ENCODE results near the gene KLHDC7B.
A peak's percentile ranks its signal among the peaks of the same experiment; 100 is the strongest.
"Not testable (repeated sequence)": the region's sequence is repeated elsewhere in the genome, so short reads cannot be mapped to it uniquely, and the experiment has no call there.

KLHDC7B gene

DNA sequence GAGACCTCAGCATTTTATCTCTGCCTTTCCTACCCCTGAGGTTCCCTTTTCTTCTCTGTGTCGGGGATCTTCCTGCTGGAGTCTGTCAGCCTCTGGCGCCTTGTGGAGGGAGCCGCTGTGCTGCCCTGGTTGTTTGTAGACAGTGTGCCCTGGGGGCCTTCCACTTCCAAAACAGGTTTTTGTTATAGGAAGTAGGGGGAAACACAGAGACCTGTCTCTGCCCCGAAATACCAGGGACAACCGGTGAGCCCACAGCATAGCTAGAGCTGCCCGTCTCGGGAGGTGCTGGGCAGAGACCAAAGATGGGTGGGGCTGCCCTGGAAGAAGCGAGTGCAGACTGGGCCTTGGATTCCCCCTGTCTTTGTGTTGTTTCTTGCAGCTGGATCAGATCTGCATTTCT, 29.6 kb upstream of the KLHDC7B start:
- no peak for DNase-seq (ENCODE audit: low read depth)

DNA sequence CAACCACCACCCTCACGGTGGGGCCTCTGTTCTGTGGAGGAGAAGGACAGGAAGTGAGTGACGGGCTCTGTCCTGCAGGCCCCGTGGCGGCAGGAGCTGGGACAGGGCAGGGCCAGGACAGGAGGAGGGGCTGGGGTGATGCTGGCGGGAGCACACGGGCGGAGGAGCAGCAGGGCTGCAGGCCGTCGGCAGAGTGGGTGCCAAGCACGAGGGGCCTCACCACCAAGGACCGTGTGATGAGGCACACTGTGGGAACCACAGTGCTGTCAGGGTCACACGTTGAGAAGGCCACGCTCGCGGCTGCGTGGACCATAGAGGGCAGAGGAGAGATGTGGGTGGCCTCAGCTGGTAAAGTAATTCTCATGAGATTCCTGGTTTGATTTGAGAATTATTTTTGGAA, 28.8 kb upstream of the KLHDC7B start:
- DNase-seq (ENCODE audit: low read depth), result no peak
- H3K4me3 ChIP-seq (ENCODE audit: low read depth, low read length), result no peak overlapping the region

More for the DNA sequence above, 29.6 kb upstream of the KLHDC7B start:
- no peak overlapping the region for H3K4me3 ChIP-seq (ENCODE audit: low read depth, low read length)

DNA sequence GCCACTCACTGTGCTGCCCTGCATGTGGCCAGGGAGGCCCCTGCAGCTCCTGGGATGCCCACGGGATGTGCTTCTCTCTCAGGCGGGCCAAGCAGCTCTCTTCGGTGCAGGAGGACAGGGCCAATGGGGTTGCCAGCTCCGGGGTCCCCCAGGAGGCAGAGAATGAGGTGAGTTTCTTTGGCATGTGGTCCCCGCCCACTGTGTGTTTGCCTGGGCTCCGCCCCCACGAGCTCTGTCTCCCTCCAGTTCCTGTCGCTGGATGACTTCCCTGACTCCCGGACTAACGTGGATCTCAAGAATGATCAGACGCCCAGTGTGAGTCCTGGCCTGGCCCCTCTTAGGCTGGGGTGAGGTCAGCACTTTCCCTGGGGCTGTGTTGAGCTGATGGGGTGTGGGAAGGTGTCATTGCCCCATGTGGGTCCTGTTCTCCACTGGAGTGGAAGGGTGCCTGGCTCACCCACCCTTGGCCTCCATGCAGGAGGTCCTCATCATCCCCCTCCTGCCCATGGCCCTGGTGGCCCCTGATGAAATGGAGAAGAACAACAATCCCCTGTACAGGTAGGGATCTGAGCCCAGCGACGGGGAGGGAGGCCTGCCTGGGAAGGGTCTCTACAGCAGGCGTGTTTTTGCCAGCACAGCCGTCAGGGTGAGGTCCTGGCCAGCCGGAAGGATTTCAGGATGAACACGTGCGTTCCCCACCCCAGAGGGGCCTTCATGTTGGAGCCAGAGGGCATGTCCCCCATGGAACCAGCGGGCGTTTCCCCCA, 28.0 kb upstream of the KLHDC7B start:
- no peak for DNase-seq (ENCODE audit: low read depth)
- no peak overlapping the region for H3K4me3 ChIP-seq (ENCODE audit: low read depth, low read length)

DNA sequence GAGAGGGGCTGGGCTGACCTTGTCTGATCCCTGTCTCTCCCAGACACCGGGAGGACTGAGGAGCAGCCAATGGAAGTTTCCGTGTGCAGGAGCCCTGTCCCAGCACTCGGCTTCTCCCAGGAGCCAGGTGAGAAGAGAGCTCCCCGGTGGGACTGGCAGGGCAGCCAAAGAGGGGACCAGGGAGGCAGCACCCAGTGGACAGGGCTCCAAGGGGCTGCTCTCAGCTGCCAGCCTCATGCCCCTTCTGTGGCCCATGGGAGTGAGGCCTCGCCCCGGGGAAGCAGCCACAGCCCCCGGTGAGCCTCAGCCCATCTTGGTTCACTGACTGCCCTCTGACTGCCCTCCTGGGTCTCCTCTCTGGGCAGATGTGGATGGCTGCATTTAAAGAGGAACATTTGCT, 27.1 kb upstream of the KLHDC7B start:
- no peak overlapping the region for H3K4me3 ChIP-seq (ENCODE audit: low read depth, low read length)

DNA sequence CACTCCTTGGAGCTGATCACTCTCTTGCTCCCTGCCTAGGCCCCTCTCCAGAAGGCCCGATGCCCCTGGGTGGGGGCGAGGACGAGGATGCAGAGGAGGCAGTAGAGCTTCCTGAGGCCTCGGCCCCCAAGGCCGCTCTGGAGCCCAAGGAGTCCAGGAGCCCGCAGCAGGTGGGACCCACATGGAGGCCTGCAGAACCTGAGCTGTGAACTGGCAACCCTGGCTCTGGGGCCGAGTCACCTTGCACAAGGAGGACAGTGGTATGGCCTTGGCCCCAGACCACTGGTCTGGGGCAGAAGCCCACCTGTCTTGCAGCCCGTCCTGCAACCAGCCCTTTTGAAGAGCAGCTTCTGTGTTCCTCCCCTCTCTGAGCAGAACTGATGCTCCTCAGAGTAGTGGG, 26.5 kb upstream of the KLHDC7B start:
- no peak for DNase-seq (ENCODE audit: low read depth)
- no peak overlapping the region for H3K4me3 ChIP-seq (ENCODE audit: low read depth, low read length)

More for the DNA sequence above, 27.1 kb upstream of the KLHDC7B start:
- no peak for DNase-seq (ENCODE audit: low read depth)

DNA sequence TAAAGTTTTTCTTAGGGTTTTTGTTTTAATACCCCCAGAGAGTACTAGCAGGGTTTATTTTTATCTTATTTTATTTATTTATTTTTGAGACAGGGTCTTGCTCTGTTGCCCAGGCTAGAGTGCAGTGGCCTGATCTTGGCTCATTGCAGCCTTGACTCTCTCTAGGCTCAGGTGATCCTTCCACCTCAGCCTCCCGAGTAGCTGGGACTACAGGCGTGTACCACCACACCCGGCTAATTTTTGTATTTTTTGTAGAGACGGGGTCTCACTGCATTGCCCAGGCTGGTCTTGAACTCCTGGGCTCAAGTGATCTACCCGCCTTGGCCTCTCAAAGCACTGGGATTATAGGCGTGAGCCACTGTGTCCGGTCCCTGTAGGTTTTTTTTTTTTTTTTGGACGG, 25.5 kb upstream of the KLHDC7B start:
- DNase-seq (ENCODE audit: low read depth); H3K4me3 ChIP-seq (ENCODE audit: low read depth, low read length): not testable (repeated sequence)

DNA sequence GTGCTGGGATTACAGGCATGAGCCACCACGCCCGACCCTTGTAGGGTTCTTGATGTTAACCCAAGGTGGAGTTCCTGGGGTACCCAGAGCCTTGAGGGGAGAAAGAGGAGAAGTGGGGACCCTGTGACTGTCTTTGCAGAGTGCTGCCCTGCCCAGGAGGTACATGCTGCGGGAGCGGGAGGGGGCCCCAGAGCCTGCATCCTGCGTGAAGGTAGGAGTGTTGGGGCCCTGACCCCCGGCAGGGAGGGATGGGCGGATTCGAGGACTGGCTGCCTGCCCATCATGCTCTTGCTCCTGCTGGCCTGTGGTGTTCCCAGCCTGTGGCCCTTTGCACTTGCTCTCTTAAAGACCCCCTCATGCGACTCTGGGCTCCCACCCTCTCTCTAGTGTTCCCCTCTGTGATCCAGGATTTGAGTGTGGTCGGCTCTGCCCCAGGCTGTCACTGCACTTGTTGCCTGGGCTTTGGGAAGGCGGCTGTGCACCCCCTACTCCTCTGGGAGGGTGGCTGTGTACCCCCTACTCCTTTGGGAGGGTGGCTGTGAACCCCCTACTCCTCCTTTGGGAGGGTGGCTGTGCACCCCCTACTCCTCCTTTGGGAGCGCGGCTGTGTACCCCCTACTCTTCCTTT, 24.8 kb upstream of the KLHDC7B start:
- no peak for DNase-seq (ENCODE audit: low read depth)

DNA sequence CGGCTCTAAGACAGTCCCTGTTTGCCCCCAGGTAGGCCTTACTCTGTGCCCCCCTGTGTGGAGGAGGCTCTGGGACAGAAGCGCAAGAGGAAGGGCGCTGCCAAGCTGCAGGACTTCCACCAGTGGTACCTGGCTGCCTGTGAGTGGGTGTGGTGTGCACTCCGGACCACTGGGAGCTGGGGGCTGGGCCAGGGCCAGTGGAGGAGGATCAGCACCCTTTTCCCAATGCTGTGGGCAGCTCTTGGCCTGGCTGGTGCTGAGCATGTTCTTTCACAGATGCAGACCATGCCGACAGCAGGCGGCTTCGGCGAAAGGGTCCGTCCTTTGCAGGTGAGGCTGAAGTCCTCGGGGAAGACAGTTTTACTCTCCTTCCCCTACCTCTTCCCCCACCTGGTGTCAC, 24.0 kb upstream of the KLHDC7B start:
- DNase-seq (ENCODE audit: low read depth), result no peak

More for the DNA sequence above, 24.8 kb upstream of the KLHDC7B start:
- no peak overlapping the region for H3K4me3 ChIP-seq (ENCODE audit: low read depth, low read length)

DNA sequence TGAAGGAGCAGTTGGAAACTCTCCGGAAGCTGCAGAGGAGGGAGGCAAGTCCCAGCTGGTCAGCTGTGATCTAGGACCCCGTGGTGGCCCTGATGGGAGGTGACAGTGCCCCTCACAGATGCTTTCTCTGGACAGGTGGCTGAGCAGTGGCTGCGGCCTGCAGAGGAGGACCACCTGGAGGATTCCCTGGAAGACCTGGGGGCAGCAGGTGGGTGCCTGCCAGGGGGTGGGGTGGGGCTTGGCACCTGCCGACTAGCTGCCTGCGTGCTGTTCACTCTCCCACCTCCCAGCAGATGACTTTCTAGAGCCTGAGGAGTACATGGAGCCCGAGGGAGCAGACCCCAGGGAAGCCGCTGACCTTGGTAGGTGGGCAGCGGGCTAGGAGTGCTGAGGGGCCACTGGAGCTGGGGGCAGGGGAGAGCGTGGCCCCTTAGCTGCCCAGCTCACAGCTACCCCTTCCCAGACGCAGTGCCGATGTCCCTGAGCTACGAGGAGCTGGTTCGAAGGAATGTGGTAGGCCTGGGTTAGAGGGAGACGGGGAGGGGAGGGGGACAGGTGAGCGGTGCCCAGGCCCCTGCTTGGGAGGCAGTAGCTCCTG, 23.4 kb upstream of the KLHDC7B start:
- DNase-seq (ENCODE audit: low read depth), result no peak
- H3K4me3 ChIP-seq (ENCODE audit: low read depth, low read length), result no peak overlapping the region

More for the DNA sequence above, 24.0 kb upstream of the KLHDC7B start:
- no peak overlapping the region for H3K4me3 ChIP-seq (ENCODE audit: low read depth, low read length)

DNA sequence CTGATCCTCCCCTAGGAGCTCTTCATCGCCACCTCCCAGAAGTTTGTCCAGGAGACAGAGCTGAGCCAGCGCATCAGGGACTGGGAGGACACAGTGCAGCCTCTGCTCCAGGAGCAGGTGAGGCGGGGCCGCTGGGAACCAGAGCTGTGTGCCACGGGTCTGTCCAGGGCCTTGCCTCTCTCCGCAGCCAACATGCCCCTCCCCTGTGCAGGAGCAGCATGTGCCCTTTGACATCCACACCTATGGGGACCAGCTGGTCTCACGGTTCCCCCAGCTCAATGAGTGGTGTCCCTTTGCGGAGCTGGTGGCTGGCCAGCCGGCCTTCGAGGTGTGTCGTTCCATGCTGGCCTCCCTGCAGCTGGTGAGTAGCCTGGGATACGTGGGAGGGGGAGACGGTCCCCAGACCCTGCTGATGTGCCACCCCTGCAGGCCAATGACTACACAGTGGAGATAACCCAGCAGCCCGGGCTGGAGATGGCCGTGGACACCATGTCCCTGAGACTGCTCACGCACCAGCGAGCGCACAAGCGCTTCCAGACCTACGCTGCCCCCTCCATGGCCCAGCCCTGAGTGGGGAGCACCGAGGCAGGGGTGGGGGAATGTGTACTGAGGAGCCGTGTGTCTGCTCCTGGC, 22.8 kb upstream of the KLHDC7B start:
- no peak overlapping the region for H3K4me3 ChIP-seq (ENCODE audit: low read depth, low read length)
- DNase-seq (ENCODE audit: low read depth), result no peak

DNA sequence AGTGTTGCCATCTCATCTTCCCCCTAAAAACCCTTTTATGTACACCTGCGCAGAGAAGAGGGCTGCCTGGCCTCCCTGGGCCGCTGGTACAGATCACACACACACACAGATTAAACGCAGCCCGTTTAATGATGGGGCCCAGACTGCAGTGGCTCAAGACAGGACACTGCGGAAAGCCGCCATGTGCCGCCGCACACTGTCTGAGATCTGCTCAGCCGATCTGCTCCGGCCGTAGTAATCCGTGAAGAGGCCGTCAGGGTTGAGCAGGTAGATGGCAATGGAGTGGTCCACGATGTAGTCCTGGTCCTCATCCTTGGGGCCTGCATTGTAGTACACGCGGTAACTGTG, 22.3 kb upstream of the KLHDC7B start:
- no peak overlapping the region for H3K4me3 ChIP-seq (ENCODE audit: low read depth, low read length)
- no peak for DNase-seq (ENCODE audit: low read depth)

DNA sequence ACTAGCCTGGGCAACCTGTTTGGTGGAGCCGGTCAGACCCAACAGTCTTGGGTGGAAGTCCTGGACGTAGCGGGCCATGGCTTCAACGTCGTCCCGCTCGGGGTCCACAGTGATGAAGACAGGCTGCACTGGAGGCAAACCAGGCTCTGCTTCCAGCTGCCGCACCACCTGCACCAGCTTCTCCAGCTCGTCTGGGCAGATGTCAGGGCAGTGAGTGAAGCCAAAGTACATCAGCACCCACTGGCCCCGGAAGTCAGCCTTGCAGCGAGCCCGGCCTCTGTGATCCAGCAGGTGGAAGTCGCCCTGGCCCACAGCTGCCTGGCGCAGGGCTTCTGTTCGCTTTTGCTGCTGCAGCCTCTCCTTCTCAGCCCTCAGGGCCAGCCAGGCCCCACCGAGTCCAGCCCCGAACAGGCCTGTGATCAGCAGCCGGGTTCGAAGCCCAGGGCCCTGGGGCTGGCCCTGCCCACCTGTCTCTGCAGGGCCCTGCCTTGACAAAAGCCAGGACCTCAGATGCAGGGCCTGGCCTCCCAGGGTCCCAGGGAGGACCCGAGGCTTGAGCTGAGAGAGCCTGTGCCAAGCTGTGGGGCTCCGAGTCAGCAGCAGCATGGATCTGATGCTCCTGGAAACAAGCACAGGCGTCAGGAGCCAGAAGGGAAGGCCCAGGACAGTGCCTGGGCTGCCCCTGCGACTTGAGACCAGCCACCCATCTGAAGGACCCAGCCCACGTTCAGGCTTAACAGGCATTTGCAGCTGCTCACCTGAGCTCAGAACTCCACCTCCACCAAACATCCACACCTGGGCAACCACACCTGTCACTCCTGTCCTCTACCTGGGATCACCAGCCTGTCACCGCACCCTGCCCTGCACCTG, 21.7 kb upstream of the KLHDC7B start:
- DNase-seq (ENCODE audit: low read depth), result no peak

DNA sequence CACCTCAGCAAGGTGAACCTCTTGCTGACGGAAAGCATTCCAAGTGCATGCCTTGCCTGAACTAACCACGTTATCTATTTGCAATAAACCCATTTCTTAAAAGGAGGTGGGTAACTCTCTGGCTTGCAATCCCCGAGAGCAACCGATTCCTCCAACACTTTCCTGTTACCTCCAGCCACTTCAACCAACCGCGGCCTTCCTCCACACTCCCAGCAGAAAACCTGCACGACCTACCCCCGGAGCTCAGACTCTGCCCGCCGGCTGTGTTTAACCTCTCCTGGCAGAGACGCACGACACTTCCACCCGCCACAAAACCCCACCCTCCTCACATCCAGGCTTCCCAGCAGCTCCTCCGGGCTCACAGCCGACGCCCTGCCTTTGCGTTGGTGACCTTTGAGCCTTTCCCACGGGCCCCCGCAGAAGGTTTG, 21.0 kb upstream of the KLHDC7B start:
- no peak for DNase-seq (ENCODE audit: low read depth)
- peak overlapping the region; percentile 87 for H3K4me3 ChIP-seq (ENCODE audit: low read depth, low read length)

More for the DNA sequence above, 21.7 kb upstream of the KLHDC7B start:
- H3K4me3 ChIP-seq (ENCODE audit: low read depth, low read length), result peak overlapping the region; percentile 87

DNA sequence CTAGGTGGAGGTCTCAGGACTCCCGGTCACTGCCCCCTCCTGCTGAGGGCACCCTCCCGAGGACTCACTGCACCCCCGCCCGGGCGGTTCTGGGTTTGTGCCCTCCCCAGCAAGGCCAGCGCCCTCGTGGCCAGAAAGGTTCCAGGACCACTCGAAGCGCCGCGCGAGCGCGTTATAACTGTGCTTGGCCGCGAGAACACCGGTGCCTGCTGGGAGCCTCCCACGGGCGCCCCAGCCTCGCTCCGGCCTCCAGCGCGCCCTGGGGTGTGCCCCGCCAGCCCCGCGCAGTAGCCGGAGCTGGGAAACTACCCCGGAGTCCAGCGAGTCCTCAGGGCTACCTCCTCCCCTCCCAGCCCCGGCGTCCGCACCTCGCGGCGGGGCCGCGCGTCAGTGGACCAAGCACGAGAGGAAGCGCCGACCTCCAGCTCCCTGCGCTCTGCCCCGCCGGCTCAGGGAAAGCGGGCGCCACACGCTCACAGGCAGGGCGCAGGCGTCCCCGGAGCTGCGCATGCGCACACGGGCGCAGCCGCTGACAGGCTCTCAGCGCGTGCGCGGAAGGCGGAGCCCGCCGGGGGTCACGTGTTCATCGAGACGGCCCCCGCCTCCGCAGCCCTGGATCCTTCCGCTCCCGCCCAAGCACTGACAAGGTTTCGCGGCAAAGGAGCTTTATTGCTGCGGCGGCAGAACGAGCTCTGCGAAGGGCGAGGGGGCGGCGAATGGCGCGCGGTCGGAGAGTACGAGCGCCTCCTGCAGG, 20.4 kb upstream of the KLHDC7B start, which contains the start of gene SCO2:
SCO2 (minus strand) TSS at position 495 of the 754 bp plus-strand sequence. CDS start 1,187 bp downstream, outside the sequence.
- H3K4me3 ChIP-seq (ENCODE audit: low read depth, low read length), result peak within 1 kb of the TSS; percentile 87
- peak; percentile 93 for DNase-seq (ENCODE audit: low read depth)

DNA sequence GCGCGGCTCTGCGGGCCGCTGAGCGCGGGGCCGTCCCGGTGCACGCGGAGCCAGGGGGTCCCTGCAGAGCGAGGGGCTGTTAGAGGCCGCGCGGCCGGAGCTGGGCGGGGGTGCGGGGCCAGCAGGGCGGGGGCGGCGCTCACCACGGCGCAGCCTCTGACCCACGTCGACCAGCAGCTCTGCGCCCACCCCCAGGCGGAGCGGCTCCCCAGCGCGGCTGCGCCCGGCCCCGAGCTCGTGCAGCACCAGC, 19.9 kb upstream of the KLHDC7B start:
- H3K4me3 ChIP-seq (ENCODE audit: low read depth, low read length), result peak overlapping the region; percentile 87
- DNase-seq (ENCODE audit: low read depth), result no peak

DNA sequence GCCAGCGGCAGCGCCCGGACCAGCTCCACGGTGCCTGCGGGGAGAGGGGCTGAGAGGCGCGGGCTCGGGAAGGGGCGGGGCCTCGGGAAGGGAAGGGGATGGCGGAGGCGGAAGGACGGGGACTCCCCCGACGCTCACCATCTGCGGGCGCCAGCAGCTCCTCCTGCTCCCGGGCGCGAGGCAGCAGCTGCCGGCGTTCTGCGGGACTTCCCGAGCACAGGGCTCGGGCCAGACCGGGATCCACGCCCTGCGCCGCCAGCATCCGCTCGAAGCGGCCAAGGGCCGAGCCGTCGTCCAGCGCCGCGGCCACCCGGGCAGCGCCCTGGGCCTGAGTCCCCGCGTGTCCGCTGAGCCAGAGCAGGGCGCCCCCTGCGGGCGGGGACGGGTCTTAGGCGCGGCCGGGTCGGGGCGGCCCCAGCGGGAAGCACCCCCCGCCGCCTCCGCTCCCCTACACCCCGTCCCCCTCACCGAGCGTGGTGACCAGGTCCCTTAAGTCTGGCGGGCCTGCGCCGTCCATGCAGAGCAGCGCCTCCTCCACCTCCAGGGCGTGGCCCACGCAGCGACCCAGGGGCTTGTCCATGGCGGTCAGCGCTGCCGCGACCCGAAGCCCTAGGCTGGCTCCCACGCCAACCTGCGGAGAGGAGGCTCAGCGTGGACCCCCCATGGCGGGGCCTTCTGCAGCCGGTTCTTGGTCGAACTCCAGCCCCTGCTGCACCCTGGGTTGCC, 19.4 kb upstream of the KLHDC7B start:
- H3K4me3 ChIP-seq (ENCODE audit: low read depth, low read length), result peak overlapping the region; percentile 87

DNA sequence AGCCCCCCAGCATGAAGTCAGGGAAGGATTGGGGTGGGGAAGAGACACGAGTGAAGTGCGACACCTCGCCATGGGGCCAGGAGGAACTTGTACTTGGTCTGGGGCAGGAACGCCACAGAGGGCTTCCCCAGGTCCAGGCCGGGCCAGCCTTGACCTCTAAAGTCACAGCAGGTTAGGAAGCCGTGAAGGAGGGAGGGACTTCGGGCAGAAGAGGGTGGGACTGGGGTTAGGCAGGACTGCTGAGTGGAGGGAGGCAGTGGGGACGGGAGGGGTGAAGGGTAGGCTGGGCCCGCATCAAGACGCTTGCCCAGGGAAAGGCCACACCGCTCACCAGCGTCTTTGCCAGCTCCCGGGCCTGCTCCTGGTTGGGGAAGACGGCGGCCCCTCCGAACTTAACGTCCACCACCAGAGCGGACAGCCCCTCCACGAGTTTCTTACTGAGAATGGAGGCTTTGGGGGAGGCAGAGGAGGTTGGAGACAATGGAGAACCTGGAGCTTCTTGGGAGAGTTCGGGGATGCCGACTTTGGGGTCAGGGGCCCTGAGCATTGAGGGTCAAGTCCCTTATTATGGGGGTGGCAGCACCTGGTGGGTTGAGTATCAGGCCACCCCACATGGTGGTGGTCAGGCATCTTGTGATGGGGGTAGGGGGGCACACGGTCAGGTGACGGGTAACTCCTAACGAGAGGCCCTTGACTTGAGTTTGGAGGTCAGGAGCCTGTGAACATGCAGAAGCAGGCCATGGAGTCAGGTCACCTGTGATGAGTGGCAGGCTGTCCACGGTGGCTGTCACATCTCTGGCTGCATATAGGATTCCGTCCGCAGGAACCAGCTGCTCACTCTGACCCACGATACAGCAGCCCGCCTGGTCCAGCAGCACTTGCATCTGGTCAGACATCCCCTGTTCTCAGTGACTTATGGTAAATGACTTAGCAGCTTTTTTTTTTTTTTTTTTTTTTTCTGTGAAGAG, 18.6 kb upstream of the KLHDC7B start:
- peak overlapping the region; percentile 87 for H3K4me3 ChIP-seq (ENCODE audit: low read depth, low read length)
- DNase-seq (ENCODE audit: low read depth), result no peak

More for the DNA sequence above, 19.4 kb upstream of the KLHDC7B start:
- DNase-seq (ENCODE audit: low read depth), result no peak

Data from skeletal muscle cell (primary cell).